ENCODE measurements around the gene EEF2K.
"Not testable (repeated sequence)": the region's sequence is repeated elsewhere in the genome, so short reads cannot be mapped to it uniquely, and the experiment has no call there.

Gene EEF2K

DNA sequence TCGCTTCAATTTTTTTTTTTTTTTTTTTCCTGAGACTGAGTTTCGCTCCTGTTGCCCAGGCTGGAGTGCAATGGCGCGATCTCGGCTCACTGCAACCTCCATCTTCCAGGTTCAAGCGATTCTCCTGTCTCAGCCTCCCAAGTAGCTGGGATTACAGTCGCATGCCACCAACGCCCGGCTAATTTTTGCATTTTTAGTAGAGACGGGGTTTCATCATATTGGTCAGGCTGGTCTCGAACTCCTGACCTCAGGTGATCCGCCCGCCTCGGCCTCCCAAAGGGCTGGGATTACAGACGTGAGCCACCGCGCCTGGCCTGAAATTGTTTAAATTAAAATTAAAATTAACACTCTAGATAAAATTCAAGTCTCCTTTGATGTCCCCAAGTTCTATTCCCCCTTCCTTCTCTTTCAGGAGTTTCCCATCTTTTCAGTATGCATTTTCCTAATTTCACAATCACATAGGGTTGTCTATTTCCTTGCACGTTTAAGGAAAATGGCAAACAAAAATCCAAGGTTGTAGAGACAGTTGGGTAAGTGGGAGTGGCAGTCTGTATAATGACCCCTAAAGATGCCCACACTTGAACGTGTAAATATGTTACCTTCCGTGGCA is 9.4 kb upstream of the EEF2K start:
- WGBS, 2 experiments: 83% methylated on average over 20 of the region's 20 CpGs
- H3K36me3 ChIP-seq (ENCODE audit: control insufficient read depth, insufficient read depth, low read length); H3K9me3 ChIP-seq (ENCODE audit: control insufficient read depth, low read length); H3K4me3 ChIP-seq (ENCODE audit: insufficient read depth, low read depth, low read length); H3K27me3 ChIP-seq (ENCODE audit: control insufficient read depth, insufficient read depth, low read length, poor library complexity, severe bottlenecking); H3K4me1 ChIP-seq (ENCODE audit: control insufficient read depth, insufficient read depth, low read length); H3K27ac ChIP-seq (ENCODE audit: insufficient read depth, low read depth, low read length, poor library complexity, severe bottlenecking): not testable (repeated sequence)

GRCh38 chr16:22198547-22199293 is 7.4 kb upstream of the EEF2K start:
- no peak overlapping the region for H3K4me3 ChIP-seq (ENCODE audit: insufficient read depth, low read depth, low read length)
- no peaks in the 10 kb centered on the region for H3K27me3 ChIP-seq (ENCODE audit: control insufficient read depth, insufficient read depth, low read length, poor library complexity, severe bottlenecking)
- H3K9me3 ChIP-seq (ENCODE audit: control insufficient read depth, low read length): no peaks in the 10 kb centered on the region
- no peaks in the 10 kb centered on the region for H3K4me1 ChIP-seq (ENCODE audit: control insufficient read depth, insufficient read depth, low read length)
- WGBS, 2 experiments: 87 to 88% methylated on average over 7 of the region's 7 CpGs
- no peak overlapping the region for H3K27ac ChIP-seq (ENCODE audit: insufficient read depth, low read depth, low read length, poor library complexity, severe bottlenecking)
- H3K36me3 ChIP-seq (ENCODE audit: control insufficient read depth, insufficient read depth, low read length): no peaks in the 10 kb centered on the region

GRCh38 chr16:22202261-22202637 is 3.8 kb upstream of the EEF2K start:
- H3K4me3 ChIP-seq (ENCODE audit: insufficient read depth, low read depth, low read length): no peak overlapping the region
- 91 to 93% methylated on average over 5 to 6 of the region's 6 CpGs for WGBS, 2 experiments
- no peaks in the 10 kb centered on the region for H3K36me3 ChIP-seq (ENCODE audit: control insufficient read depth, insufficient read depth, low read length)
- peaks cover 4% of the 10 kb centered on the region for H3K27me3 ChIP-seq (ENCODE audit: control insufficient read depth, insufficient read depth, low read length, poor library complexity, severe bottlenecking)
- no peaks in the 10 kb centered on the region for H3K9me3 ChIP-seq (ENCODE audit: control insufficient read depth, low read length)
- H3K27ac ChIP-seq (ENCODE audit: insufficient read depth, low read depth, low read length, poor library complexity, severe bottlenecking): no peak overlapping the region
- no peaks in the 10 kb centered on the region for H3K4me1 ChIP-seq (ENCODE audit: control insufficient read depth, insufficient read depth, low read length)

GRCh38 chr16:22203091-22203490 is 3.0 kb upstream of the EEF2K start:
- Histone ChIP-seq H3K4me1 (ENCODE audit: control insufficient read depth, insufficient read depth, low read length) (no peaks in the 10 kb centered on the region), H3K27ac (ENCODE audit: insufficient read depth, low read depth, low read length, poor library complexity, severe bottlenecking) (no peak overlapping the region), H3K9me3 (ENCODE audit: control insufficient read depth, low read length) (no peaks in the 10 kb centered on the region), H3K4me3 (ENCODE audit: insufficient read depth, low read depth, low read length) (no peak overlapping the region), H3K36me3 (ENCODE audit: control insufficient read depth, insufficient read depth, low read length) (no peaks in the 10 kb centered on the region), H3K27me3 (ENCODE audit: control insufficient read depth, insufficient read depth, low read length, poor library complexity, severe bottlenecking) (peaks cover 10% of the 10 kb centered on the region)
- WGBS, 2 experiments: 85 to 93% methylated on average over 5 of the region's 5 CpGs

DNA sequence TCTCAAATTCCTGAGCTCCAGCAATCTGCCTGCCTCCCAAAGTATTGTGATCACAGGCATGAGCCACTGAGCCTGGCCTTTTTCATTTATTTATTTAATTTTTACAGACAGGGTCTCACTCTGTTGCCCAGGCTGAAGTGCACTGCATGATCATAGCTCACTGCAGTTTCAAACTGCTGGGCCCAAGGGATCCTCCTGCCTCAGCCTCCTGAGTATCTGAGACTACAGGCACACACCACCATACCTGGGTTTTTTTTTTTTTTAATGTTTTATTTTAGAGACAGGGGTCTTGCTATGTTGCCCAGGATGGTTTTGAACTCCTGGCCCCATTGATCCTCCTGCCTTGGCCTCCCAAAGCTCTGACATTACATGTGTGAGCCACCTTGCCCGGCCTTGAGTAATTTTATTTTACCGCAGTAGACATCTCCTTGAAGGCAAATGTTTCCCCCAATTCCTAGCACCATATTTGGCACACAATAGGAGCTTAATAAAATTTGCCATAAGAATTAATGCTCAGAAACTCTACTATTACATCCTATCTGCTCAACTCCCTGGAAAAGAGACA is 1.9 kb upstream of the EEF2K start:
- no peaks in the 10 kb centered on the region for H3K4me1 ChIP-seq (ENCODE audit: control insufficient read depth, insufficient read depth, low read length)
- 97 to 98% methylated on average over 2 of the region's 2 CpGs for WGBS, 2 experiments
- peaks cover 10% of the 10 kb centered on the region for H3K27me3 ChIP-seq (ENCODE audit: control insufficient read depth, insufficient read depth, low read length, poor library complexity, severe bottlenecking)

DNA sequence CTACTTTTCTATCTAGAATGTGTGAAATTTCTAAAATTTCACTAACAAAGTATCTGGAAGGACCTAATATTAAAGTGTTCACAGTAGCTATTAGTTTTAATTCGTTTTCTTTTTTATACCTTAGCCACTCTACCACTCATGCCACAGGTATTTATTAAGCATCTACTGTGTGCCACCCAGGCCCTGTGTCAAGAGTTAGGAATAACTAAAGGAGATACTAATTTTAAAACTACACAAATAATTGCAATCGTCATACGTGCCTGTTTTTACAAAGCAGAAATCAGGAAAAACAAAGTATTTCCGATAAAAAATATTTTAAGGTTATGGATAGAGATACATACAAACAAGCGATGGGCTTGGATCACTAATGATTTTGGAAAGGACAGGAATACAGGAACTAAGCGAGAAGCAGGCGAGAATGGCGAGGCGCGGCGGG is 483 bp upstream of the EEF2K start:
- Histone ChIP-seq H3K4me3 (ENCODE audit: insufficient read depth, low read depth, low read length) (peak overlapping the region; percentile 81), H3K27ac (ENCODE audit: insufficient read depth, low read depth, low read length, poor library complexity, severe bottlenecking) (no peak overlapping the region), H3K27me3 (ENCODE audit: control insufficient read depth, insufficient read depth, low read length, poor library complexity, severe bottlenecking) (peaks cover 10% of the 10 kb centered on the region), H3K4me1 (ENCODE audit: control insufficient read depth, insufficient read depth, low read length) (no peaks in the 10 kb centered on the region), H3K36me3 (ENCODE audit: control insufficient read depth, insufficient read depth, low read length) (no peaks in the 10 kb centered on the region), H3K9me3 (ENCODE audit: control insufficient read depth, low read length) (no peaks in the 10 kb centered on the region)
- WGBS, 2 experiments: 33 to 35% methylated on average over 10 to 11 of the region's 11 CpGs

More for the DNA sequence above, 1.9 kb upstream of the EEF2K start:
- Histone ChIP-seq H3K36me3 (ENCODE audit: control insufficient read depth, insufficient read depth, low read length) (no peaks in the 10 kb centered on the region), H3K27ac (ENCODE audit: insufficient read depth, low read depth, low read length, poor library complexity, severe bottlenecking) (no peak overlapping the region), H3K9me3 (ENCODE audit: control insufficient read depth, low read length) (no peaks in the 10 kb centered on the region), H3K4me3 (ENCODE audit: insufficient read depth, low read depth, low read length) (no peak overlapping the region)

DNA sequence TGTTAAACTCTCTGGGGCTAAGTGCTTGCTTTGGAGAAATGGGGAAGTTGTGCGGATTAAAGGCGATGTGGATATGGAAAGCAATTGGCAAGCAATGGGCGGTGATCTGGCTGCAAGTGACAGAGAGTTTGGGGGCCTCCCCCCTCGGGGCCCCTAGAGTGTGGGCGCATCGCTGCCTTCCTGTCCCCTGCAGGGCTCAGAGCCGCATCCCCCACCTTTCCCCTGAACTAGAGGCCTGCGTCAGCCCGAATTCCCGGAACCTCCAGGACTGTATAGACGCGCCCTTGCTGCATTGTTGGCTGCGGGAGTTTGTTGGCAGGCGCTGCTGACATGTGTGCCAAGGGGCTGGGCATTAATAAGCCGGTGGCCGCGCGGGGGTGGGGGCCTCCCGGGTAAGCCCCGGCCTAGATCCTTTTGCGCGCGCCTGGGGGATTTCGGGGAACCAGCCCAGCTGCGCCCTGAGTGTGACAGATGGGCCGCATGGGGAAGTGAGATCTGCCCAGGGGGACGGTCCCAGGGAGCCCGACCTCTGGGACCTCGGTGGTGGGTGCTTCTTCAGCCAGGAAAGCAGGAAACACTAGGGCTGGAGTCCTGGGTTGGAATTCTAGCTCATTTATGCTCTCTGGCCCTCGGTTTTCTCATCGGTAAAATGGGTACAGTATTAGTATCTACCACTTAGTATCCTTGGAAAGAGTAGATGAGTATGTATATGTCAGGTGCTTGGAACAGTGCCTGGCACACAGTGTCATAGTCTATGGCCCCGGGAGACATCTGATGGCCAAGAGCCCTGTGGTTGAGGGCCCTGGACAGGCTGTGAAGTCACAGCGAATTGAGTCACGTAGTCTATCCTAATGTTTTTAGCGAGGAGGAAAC is 1.0 kb downstream of the EEF2K start:
- Histone ChIP-seq H3K27me3 (ENCODE audit: control insufficient read depth, insufficient read depth, low read length, poor library complexity, severe bottlenecking) (peaks cover 10% of the 10 kb centered on the region), H3K9me3 (ENCODE audit: control insufficient read depth, low read length) (no peaks in the 10 kb centered on the region), H3K36me3 (ENCODE audit: control insufficient read depth, insufficient read depth, low read length) (no peaks in the 10 kb centered on the region), H3K4me3 (ENCODE audit: insufficient read depth, low read depth, low read length) (peak overlapping the region; percentile 81), H3K4me1 (ENCODE audit: control insufficient read depth, insufficient read depth, low read length) (no peaks in the 10 kb centered on the region), H3K27ac (ENCODE audit: insufficient read depth, low read depth, low read length, poor library complexity, severe bottlenecking) (no peak overlapping the region)
- WGBS, 2 experiments: 18 to 19% methylated on average over 35 of the region's 35 CpGs

- no peak overlapping the region for H3K4me3 ChIP-seq (ENCODE audit: insufficient read depth, low read depth, low read length)
- H3K4me1 ChIP-seq (ENCODE audit: control insufficient read depth, insufficient read depth, low read length): no peaks in the 10 kb centered on the region
These were observed 1.8 kb downstream of the EEF2K start for GRCh38 chr16:22207715-22208360.

DNA sequence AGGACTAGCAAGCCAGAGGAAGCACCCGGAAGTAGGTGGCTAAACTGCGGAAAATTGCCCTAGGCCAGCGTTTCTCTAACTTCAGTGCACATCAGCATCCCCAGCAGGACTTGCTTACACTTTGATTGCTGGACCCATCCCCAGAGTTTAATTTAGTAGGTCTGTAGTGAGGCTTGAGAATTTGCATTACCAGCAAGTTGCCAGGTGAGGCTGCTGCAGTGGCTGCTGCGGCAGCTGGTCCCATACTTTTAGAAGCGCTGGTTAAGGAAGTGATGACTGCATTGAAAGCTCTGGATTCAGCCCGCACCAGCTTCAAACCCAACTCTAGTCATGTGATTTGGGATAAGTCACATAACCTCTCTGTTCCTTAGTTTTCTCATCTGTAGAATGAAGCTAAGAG is 4.2 kb downstream of the EEF2K start:
- H3K4me1 ChIP-seq (ENCODE audit: control insufficient read depth, insufficient read depth, low read length): no peaks in the 10 kb centered on the region
- no peak overlapping the region for H3K4me3 ChIP-seq (ENCODE audit: insufficient read depth, low read depth, low read length)
- H3K27ac ChIP-seq (ENCODE audit: insufficient read depth, low read depth, low read length, poor library complexity, severe bottlenecking): no peak overlapping the region
- no peaks in the 10 kb centered on the region for H3K36me3 ChIP-seq (ENCODE audit: control insufficient read depth, insufficient read depth, low read length)
- no peaks in the 10 kb centered on the region for H3K9me3 ChIP-seq (ENCODE audit: control insufficient read depth, low read length)
- WGBS, 2 experiments: 88 to 96% methylated on average over 6 of the region's 6 CpGs
- peaks cover 10% of the 10 kb centered on the region for H3K27me3 ChIP-seq (ENCODE audit: control insufficient read depth, insufficient read depth, low read length, poor library complexity, severe bottlenecking)

More at GRCh38 chr16:22207715-22208360, 1.8 kb downstream of the EEF2K start:
- Histone ChIP-seq H3K27ac (ENCODE audit: insufficient read depth, low read depth, low read length, poor library complexity, severe bottlenecking) (no peak overlapping the region), H3K27me3 (ENCODE audit: control insufficient read depth, insufficient read depth, low read length, poor library complexity, severe bottlenecking) (peaks cover 10% of the 10 kb centered on the region), H3K9me3 (ENCODE audit: control insufficient read depth, low read length) (no peaks in the 10 kb centered on the region), H3K36me3 (ENCODE audit: control insufficient read depth, insufficient read depth, low read length) (no peaks in the 10 kb centered on the region)
- 87 to 94% methylated on average over 10 of the region's 10 CpGs for WGBS, 2 experiments
